HAP-1 (cell line): ENCODE data around the gene INAFM1.
"Not testable (repeated sequence)": the region's sequence is repeated elsewhere in the genome, so short reads cannot be mapped to it uniquely, and the experiment has no call there.

Source experiments
- DNase-seq, 2 experiments: peaks; one replicate each; pipeline ENCODE4 v3.0.0-alpha.2; 2016 to 2020; ENCODE audit warnings: low spot score in 2 of 2
- H3K27me3 ChIP-seq: fragments of 250-450 bp; sonication (Bioruptor Pico); 2 replicates; pipeline ENCODE4 v1.5.1; 2020; ENCODE audit warnings: low read depth, mild to moderate bottlenecking, moderate library complexity
- H3K36me3 ChIP-seq: fragments of 250-450 bp; sonication (Bioruptor Pico); replicated peaks from 2 replicates; pipeline ENCODE4 v1.5.1; 2020; ENCODE audit warnings: mild to moderate bottlenecking
- H3K4me1 ChIP-seq: fragments of 250-450 bp; sonication (Bioruptor Pico); 2 replicates; pipeline ENCODE4 v1.5.1; 2020; ENCODE audit warnings: mild to moderate bottlenecking
- H3K4me3 ChIP-seq: fragments of 250-450 bp; sonication (Bioruptor Pico); 2 replicates; pipeline ENCODE4 v1.5.1; 2020; ENCODE audit warnings: mild to moderate bottlenecking, moderate library complexity
- H3K9me3 ChIP-seq: fragments of 250-450 bp; sonication (Bioruptor Pico); 2 replicates; pipeline ENCODE4 v1.5.1; 2020; ENCODE audit warnings: mild to moderate bottlenecking, moderate library complexity
- in situ Hi-C: fragments of 300-500 bp; cut with MboI; formaldehyde crosslinking; loops from 3 replicates; pipeline ENCODE4 v1.14.3; 2020; ENCODE audit warnings: low sequenced_read_pairs, inconsistent platforms, mixed read lengths

Gene INAFM1

DNA sequence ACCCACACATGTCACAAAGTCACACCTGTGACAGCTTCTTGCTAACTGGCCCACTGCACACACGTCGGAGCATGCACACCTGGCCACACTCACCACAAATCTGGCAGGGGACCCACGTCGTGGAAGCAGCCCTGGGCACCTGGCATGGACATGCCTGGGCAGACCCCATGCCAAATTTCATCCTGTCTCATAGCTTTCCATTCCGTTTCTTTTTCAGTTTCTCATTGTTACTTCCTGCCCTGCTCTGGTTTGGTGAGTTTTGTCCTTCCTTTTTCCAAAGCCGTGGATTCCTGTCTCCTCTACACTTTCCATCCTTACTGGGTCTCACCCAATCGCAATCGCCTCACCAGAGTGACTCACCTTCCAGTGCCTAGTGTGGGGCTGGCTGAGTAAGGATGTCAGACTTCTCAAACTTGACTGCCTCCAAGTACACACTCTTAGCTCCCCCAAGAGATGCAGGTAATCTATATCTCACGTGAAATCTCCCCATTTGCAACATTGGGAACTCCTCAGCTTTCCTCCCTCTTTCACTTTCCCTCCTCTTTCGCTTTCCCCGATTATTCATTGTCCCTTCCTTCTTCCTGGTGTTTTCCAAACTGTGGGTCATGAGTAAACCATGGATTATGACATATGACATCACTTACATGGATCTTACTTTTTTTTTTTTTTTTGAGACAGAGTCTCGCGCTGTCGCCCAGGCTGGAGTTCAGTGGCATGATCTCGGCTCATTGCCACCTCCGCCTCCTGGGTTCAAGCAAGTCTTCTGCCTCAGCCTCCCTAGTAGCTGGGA is 42.1 kb upstream of the INAFM1 start:
- no peaks in the 10 kb centered on the region for H3K36me3 ChIP-seq
- H3K9me3 ChIP-seq = no peaks in the 10 kb centered on the region
- H3K27me3 ChIP-seq = no peaks in the 10 kb centered on the region
- in situ Hi-C loops = no loop called here
- H3K4me1 ChIP-seq = peaks cover 11% of the 10 kb centered on the region
- no peak for DNase-seq
- H3K4me3 ChIP-seq = no peak overlapping the region

DNA sequence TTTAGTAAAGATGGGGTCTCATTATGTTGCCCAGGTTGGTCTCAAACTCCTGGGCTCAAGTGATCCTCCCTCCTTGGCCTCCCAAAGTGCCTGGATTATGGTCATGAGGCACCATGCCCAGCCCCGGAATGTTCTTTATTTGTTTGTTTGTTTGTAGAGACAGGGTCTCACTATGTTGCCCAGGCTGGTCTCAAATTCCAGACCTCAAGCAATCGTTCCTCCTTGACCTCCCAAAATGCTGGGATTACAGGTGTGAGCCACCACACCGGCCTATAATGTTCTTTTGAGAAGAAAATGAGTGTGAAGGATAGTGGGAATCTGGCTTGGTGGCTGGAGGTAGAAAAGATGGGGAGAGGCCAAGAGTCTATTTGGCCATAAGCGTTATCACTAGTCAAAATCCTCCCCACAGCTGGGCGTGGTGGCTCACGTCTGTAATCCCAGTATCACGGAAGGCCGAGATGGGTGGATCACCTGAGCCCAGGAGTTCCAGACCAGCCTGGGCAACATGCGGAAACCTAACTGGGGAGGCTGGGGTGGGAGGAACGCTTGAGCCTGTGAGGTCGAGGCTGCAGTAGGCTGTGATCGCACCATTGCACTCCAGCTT is 38.5 kb upstream of the INAFM1 start:
- Histone ChIP-seq H3K36me3 (no peaks in the 10 kb centered on the region), H3K4me3 (no peak overlapping the region), H3K4me1 (peaks cover 6% of the 10 kb centered on the region), H3K27me3 (no peaks in the 10 kb centered on the region), H3K9me3 (no peaks in the 10 kb centered on the region)
- in situ Hi-C loops = no loop called here
- DNase-seq = no peak

DNA sequence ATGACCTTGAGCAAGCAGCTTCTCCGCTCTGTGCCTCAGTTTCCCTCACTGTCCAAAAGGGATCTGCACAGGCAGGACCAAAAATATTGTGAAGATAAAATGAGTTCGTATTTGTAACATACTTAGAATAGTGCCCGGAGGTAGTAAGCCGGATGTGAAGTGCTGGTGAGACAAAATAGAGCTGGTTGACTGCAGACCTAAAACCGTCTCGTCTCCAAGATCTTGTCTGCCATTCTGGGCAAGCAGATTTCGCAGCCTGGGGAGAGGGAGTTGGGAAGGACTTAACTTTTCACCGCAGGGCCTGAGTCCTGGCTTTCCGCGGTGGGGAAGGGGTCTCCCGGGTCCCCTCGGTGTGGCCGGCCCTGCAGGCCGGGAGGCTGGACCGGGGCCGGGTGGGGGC is 35.5 kb upstream of the INAFM1 start:
- Histone ChIP-seq H3K4me3 (no peak overlapping the region), H3K27me3 (no peaks in the 10 kb centered on the region), H3K4me1 (peaks cover 11% of the 10 kb centered on the region), H3K36me3 (no peaks in the 10 kb centered on the region; the same call in 1 of the 2 replicates), H3K9me3 (no peaks in the 10 kb centered on the region)
- in situ Hi-C loops = no loop called here
- no peak for DNase-seq

DNA sequence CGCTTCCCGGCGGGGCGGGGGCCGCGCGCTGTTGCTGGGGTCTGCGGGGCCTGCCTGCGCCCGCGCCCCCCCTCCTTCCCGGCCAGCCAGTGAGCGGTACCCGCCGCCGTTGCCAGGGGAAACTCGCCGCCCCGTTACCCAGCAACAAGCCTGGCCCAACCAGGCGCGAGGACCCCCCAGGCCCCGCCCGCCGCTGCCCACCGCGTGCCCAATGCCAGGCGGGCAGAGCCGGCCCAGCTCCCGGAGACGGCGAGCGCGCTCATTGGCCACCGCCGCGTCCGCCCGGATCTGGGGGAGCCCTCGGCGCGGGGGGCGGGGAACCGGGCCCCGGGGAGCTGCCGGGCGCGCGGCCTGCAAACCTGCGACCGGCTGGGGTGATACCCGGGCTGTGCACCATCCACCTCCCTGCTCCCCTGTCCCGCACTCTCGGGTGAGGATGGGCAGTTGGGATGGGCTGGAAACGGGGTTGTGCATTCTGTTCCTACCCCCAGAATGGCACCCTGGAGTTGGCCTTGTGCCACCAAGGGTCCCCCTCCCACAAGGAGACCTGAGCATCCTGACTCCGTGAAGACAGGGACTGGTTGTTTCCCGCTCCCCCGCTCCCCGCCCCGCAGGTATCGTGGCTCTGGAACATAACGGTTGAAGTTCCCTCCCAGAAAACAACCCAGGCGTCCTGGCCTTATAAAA is 34.9 kb upstream of the INAFM1 start:
- H3K36me3 ChIP-seq = no peaks in the 10 kb centered on the region; the same call in 1 of the 2 replicates
- no peak overlapping the region for H3K4me3 ChIP-seq
- no peaks in the 10 kb centered on the region for H3K27me3 ChIP-seq
- no peak for DNase-seq
- peaks cover 15% of the 10 kb centered on the region for H3K4me1 ChIP-seq
- no peaks in the 10 kb centered on the region for H3K9me3 ChIP-seq
- in situ Hi-C loops = no loop called here

DNA sequence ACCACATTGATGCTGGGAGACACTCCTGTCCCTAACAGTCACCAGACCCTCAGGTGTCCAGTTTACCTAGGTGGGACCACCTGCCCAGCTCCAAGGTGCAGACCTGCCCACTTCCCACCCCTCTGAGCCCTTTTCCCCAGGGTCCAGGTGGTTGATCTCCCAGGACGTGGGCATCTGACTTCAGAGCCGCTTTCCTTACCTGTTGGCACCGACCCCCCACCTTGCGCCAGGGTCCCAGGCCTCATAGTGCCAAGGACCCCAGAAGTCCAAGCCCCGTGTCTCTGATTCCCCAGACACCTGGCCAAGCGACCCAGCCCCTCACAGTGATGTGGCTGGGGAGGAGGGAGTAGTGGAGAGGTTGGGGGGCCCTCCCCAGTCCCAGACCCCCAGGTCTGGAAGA is 34.1 kb upstream of the INAFM1 start:
- no peaks in the 10 kb centered on the region; the same call in 1 of the 2 replicates for H3K36me3 ChIP-seq
- no peak for DNase-seq
- in situ Hi-C loops = no loop called here
- peaks cover 15% of the 10 kb centered on the region for H3K4me1 ChIP-seq
- H3K4me3 ChIP-seq = no peak overlapping the region
- no peaks in the 10 kb centered on the region for H3K27me3 ChIP-seq
- H3K9me3 ChIP-seq = no peaks in the 10 kb centered on the region

DNA sequence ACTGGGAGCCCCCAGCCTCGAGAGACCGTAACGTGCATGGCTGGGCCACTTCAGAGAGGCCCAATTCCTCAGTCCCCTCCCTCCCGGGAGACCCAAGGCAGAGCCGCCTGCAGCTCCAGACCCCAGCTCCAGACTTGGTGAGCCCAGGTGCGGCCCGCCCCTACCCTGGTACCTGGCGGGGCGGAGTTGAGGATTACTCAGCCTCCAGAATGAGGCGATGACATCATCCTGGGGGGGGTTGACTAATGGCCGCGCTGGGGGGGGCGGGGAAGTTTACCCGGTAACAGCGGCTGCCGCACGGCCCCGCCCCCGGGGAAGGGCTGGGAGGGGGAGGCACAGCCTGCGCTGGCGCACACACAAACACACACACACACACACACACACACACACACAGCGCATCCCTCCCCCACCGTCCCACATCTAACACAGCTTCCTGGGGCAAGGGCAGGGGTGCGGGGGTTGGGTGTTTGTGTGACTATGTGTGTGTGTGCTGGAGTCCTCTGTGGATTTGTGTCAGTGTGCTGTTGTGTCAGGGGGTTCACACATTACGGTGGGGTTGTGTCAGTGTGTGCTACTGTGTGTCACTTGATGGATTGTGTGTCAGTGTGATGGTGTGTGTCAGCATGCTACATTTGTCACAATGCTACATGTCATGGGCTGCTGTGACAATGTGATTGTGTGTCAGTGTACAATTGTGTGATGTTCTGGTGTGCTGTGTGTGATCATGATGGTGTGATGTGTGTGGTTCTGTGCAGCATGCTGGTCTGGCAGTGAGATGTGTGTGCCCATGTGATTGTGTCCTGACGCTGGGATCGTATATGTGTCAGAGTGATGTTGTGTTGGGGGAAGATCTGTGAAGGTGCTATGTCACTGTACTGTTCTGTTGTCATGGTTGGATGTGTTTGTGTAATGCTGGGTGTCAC is 33.4 kb upstream of the INAFM1 start:
- peak in 1 of 2 experiments; percentile 65 for DNase-seq

DNA sequence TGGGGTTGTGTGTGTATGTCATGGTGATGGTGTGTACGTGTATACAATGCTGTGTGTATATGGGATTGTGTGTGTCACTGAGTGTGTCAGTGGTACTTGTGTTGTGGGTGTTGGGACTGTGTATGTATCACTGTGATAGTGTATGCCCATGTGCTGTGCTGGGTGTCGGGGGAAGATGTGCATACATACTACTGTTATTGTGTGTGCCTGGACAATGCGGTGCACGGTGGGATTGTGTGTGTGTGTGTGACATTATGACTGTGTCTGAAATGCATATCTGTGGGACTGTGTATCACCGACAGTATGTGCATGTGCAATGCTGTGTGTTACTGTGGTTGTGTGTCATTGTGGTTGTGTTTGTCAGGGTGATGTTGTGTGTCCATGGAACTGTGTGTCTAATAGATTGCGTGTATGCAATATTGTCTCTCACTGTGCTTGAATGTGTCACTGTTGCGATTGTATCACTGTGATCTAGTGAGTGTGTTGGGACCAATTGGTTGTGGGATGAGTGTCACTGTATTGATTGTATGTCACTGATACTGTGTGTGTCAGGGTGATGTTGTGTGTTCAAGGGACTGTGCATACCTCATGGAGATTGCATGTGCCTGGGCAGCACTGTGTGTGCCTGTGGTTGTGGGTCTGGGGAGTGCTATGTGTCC is 32.6 kb upstream of the INAFM1 start:
- Histone ChIP-seq H3K4me1 (peaks cover 15% of the 10 kb centered on the region), H3K9me3 (no peaks in the 10 kb centered on the region), H3K4me3 (no peak overlapping the region), H3K36me3 (no peaks in the 10 kb centered on the region; the same call in 1 of the 2 replicates), H3K27me3 (no peaks in the 10 kb centered on the region)
- no peak for DNase-seq
- in situ Hi-C loops = no loop called here

More for the DNA sequence above, 33.4 kb upstream of the INAFM1 start:
- H3K4me3 ChIP-seq = no peak overlapping the region
- H3K36me3 ChIP-seq = no peaks in the 10 kb centered on the region; the same call in 1 of the 2 replicates
- in situ Hi-C loops = no loop called here
- peaks cover 15% of the 10 kb centered on the region for H3K4me1 ChIP-seq
- H3K27me3 ChIP-seq = no peaks in the 10 kb centered on the region
- H3K9me3 ChIP-seq = no peaks in the 10 kb centered on the region

DNA sequence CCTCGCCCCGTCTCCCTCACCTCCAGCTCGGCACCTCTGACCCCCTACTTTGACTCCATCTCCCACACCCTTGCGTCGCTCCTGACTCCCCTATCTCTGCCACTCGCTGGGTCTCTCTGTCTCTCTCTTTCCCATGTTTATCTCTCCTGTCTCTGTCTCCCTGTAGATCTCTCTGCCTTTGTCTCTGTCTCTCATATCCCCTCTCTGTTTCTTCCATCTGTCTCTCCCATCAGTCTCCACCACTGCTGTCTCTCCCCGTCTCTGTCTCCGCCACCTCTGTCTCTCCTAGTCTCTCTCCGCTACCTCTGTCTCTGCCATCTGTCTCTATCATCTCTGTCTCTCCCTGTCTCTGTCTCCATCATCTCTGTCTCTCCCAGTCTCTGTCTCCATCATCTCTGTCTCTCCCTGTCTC is 31.3 kb upstream of the INAFM1 start:
- H3K4me3 ChIP-seq = peak overlapping the region; percentile 42
- no peaks in the 10 kb centered on the region; the same call in 1 of the 2 replicates for H3K36me3 ChIP-seq
- no peaks in the 10 kb centered on the region for H3K27me3 ChIP-seq
- peaks cover 17% of the 10 kb centered on the region for H3K4me1 ChIP-seq
- in situ Hi-C loops = no loop called here
- no peak for DNase-seq
- no peaks in the 10 kb centered on the region for H3K9me3 ChIP-seq

DNA sequence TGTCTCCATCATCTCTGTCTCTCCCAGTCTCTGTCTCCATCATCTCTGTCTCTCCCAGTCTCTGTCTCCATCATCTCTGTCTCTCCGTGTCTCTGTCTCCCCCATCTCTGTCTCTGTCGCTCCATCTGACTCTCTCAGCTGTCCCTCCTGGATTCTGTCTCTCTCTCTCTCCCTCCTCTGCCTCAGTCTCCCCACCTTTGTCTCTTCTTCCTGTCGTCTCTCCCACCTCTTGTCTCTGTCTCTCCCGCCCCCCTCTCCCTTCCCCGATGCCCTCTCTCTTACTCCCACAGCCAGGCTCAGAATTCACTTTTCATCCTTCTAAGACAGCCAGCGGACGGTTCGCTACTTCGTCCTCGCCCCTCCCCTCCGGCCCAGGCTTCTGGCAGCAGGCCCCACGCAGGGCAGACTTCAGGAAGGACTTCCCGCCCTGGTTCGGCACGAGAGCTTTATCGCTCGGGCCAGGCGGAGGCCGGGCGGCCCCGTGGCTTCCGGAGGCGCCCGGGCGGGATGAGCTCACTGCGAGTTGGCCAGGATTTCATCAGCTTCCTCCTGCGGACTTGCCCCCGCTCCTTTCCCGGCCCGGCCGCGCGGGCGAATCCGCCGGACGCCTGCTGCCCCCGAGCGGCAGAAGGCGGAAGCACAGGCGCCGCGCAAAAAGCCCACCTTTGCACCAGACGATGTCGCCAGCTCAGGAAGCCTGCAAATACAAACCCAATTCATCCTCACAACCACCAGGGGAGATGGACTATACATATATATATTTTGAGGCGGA is 30.7 kb upstream of the INAFM1 start:
- H3K4me3 ChIP-seq = peak overlapping the region; percentile 42
- in situ Hi-C loops = no loop called here
- peak; percentile 85 to 93 for DNase-seq
- H3K36me3 ChIP-seq = no peaks in the 10 kb centered on the region; the same call in 1 of the 2 replicates
- H3K9me3 ChIP-seq = no peaks in the 10 kb centered on the region
- H3K4me1 ChIP-seq = peaks cover 17% of the 10 kb centered on the region
- H3K27me3 ChIP-seq = no peaks in the 10 kb centered on the region

DNA sequence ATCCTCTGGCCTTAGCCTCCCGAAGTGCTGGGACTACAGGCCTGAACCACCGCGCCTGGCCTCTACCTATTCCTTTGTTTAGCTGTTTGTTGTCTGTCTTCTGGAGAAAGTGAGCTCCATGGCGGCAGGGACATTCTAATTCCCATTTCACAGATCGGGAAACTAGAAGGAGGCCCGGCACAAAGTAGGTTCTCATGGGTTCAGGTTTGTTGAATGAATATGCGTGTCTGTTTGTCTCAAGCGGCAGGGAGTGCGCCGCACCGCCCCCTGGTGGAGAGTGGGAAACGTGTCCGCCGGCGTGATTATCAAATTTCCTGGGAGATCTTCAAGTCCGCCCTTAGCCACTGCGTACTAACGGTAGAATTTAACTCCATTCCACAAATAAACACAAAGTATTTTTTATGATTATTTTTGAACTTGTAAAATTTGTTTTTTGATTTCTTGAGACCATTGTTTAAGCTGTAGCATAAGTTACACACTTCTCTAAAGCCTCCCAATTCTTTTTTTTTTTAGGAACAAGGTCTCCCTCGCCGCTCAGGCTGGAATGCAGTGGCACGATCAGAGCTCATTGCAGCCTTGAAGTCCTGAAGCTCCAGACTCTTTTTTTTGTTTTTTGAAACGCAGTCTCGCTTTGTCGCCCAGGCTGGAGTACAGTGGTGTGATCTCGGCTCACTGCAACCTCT is 27.2 kb upstream of the INAFM1 start:
- in situ Hi-C loops = loop anchor here (5.0 kb wide), 1 partner anchor 100 kb away; no protein-coding TSS in a partner anchor

DNA sequence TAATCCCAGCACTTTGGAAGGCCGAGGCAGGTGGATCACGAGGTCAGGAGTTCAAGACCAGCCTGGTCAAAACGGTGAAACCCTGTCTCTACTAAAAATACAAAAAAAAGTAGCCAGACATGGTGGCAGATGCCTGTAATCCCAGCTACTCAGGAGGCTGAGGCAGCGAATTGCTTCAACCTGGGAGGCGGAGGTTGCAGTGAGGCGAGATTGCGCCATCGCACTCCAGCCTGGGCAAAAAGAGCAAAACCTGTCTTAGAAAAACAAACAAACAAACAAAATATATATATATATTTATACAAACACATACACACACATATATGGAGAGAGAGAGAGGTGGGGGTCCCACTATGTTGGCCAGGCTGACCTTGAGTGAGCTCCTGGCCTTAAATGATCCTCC is 21.7 kb upstream of the INAFM1 start:
- DNase-seq, in situ Hi-C loops, H3K36me3 ChIP-seq, H3K9me3 ChIP-seq, H3K4me3 ChIP-seq, H3K27me3 ChIP-seq: not testable (repeated sequence)
- peaks cover 29% of the 10 kb centered on the region for H3K4me1 ChIP-seq

More for the DNA sequence above, 27.2 kb upstream of the INAFM1 start:
- H3K4me3 ChIP-seq = no peak overlapping the region
- DNase-seq = peak; percentile 66 to 86
- H3K27me3 ChIP-seq = no peaks in the 10 kb centered on the region
- no peaks in the 10 kb centered on the region for H3K9me3 ChIP-seq
- no peaks in the 10 kb centered on the region; the same call in 1 of the 2 replicates for H3K36me3 ChIP-seq
- H3K4me1 ChIP-seq = peaks cover 24% of the 10 kb centered on the region

DNA sequence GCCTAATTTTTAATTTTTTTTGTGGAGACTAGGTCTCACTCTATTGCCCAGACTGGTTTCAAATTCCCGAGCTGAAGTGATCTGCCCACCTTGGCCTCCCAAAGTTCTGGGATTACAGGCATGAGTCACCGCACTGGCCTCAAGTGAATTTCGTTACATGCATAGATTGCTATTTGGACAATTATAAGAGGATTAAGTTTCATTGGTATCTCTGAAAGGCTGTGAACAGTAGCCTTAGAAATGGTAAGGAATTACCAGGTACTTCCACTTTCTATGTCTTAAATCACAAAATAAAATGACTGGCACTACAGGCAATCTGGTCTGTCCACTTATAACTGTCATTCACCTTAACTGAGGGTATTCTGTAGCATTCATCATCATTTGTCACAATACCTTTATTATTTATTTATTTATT is 21.2 kb upstream of the INAFM1 start:
- H3K27me3 ChIP-seq = no peaks in the 10 kb centered on the region
- in situ Hi-C loops = no loop called here
- DNase-seq = peak; percentile 75 to 91
- no peak overlapping the region for H3K4me3 ChIP-seq
- peaks cover 34% of the 10 kb centered on the region for H3K4me1 ChIP-seq
- H3K36me3 ChIP-seq = peaks cover 6% of the 10 kb centered on the region
- H3K9me3 ChIP-seq = no peaks in the 10 kb centered on the region
